ENCODE results near the gene PES1. TPM values are rescaled to one million over a fixed set of nuclear protein-coding genes. Genes with fewer than 3 reads are reported as not detected.
A peak's percentile ranks its signal among the peaks of the same experiment; 100 is the strongest.
"Not testable (repeated sequence)": the region's sequence is repeated elsewhere in the genome, so short reads cannot be mapped to it uniquely, and the experiment has no call there.

The PES1 gene
- total RNA-seq, 1 experiment from 2014 or later, result 72.1 TPM

DNA sequence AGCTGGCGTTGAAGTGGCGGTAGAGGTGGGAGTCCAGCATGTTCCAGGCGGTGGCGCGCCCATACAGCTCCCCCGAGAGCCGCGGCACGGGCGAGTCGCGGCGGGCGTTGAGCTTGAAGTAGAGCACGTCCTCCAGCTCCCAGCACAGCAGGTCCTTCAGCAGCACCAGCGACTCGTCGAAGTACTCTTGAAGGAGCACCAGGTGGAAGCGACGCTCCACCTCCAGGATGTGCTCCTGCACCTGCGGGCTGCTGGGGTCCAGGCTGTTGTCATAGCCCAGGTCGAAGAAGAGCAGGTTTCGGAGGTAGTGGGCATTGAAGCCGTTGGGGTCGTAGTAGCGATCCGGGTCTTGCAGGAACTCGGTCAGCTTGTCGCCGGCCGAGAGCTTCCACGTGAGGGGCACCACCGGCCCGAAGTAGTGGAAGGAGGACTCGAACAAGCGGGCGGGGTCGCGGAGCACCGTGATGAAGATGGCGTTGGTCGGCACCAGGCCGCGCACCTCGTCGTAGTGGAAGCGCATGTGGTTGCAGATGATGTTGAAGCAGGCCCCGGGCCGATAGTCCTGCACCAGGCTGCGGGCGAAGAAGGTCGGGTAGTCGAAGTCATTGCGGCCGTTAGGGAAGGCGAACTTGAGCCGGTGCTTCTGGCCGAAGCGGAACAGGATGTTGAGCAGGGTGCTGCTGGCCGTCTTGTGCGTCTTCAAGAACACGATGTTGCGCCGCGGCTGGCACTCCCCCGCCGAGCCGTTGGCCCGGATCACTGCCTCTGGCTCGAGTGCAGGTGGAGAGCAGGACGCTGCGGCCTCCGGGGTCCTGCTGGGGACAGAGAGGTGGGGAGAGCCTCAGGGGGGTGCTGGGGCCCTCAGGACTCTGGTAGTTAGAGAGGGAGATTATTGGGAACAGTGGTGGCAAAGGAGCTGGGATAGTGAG, 36.2 kb downstream of the PES1 start:
- no peak for DNase-seq (ENCODE audit: low spot score)

DNA sequence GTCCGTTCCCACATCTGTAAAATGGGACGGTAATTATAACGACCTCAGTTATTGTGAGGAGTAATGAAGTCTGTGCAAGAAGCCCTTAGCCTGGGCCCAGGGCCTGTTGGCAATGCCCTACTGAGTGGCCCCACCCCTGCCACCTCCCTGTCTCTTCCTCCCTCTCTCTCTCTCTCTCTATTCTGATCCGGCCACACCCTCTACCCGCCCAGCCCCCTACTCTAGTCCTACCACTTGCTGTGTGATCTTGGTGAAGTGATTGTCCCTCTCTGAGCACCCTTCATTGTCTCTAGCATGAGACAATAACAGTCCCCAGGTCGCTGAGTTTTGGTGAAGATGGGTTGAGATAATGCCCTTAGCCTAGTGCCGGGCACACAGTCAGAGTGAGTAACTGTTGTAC, 37.7 kb downstream of the PES1 start:
- DNase-seq (ENCODE audit: low spot score), result no peak

- DNase-seq (ENCODE audit: low spot score), result no peak
Observed at GRCh38 chr22:30552719-30553118, 39.0 kb downstream of the PES1 start.

DNA sequence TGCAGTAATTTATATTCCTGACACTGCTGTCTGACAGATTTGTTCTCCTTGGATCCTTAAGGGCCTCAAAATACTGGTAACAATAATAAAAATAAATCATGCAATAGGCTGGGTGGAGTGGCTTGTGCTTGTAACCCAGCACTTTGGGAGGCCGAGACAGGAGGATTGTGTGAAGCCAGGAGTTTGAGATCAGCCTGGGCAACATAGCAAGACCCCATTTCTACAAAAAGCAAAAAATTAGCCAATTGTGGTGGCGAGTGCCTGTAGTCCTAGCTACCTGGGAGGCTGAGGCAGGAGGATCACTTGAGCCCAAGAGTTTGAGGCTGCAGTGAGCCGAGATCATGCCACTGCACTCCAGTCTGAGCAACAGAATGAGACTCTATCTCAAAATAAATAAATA, 39.9 kb downstream of the PES1 start:
- DNase-seq (ENCODE audit: low spot score), result not testable (repeated sequence)

DNA sequence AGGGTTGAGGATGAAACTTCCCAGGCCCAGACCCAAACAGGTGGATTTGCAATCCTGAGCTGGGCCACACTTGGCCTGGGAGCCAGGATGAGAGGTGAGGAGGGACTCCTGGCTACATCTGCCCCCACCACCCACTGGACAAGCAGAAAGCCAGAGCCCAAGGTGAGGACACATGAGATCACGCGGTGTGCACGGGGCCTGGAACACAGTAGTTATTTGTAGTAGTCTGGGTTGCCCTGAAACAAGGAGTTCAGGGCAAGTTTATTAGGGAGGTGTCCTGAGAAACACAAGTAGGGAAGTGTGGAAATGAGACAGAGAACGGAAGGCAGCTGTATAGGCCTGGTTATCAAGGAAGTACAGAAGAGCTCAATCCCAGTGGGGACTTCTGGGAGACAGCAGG, 44.5 kb downstream of the PES1 start:
- DNase-seq (ENCODE audit: low spot score), result no peak

GRCh38 chr22:30546616-30547015, 45.1 kb downstream of the PES1 start, which contains the start of gene SEC14L6:
Gene SEC14L6, minus strand, starts transcription at chr22:30546741. Its CDS starts 59 bp downstream, at chr22:30546682.
- DNase-seq (ENCODE audit: low spot score), result no peak

DNA sequence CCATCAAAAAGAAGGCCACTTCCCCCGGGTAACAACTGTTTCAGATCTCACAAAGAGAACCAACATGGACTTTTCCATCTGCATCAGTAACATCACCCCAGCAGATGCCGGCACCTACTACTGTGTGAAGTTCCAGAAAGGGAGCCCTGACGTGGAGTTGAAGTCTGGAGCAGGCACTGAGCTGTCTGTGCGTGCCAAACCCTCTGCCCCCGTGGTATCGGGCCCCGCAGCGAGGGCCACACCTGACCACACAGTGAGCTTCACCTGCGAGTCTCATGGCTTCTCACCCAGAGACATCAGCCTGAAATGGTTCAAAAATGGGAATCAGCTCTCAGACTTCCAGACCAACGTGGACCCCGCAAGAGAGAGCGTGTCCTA, 48.9 kb downstream of the PES1 start:
- no peak for DNase-seq (ENCODE audit: low spot score)

DNA sequence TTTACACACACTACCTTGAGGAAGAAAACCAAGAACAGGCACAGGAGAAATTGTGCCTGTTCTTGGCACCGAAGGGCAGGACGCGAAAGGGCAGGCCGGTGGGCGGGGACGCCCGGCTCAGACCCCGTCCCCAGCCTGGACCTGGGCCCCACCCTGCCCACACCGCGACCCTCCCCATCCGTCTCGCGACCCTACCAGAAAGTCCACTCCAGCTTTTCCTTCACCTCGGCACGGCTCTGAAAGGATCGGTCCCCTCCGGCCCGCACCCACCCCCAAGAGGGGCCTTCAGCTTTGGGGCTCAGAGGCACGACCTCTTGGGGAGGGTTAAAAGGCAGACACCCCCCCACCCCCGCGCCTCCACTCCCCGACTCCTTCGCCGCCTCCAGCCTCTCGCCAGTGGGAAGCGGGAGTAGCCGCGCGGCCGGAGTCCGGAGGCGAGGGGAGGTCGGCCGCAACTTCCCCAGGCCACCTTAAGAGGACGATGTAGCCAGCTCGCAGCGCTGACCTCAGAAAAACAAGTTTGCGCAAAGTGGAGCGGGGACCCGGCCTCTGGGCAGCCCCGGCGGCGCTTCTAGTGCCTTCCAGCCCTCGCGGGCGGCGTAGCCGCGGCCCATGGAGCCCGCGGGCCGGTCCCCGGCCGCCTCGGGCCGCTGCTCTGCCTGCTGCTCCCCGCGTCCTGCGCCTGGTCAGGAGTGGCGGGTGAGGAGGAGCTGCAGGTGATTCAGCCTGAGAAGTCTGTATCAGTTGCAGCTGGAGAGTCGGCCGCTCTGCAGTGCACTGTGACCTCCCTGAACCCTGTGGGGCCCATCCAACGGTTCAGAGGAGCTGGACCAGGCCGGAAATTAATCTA, 49.5 kb downstream of the PES1 start:
- no peak for DNase-seq (ENCODE audit: low spot score)

DNA sequence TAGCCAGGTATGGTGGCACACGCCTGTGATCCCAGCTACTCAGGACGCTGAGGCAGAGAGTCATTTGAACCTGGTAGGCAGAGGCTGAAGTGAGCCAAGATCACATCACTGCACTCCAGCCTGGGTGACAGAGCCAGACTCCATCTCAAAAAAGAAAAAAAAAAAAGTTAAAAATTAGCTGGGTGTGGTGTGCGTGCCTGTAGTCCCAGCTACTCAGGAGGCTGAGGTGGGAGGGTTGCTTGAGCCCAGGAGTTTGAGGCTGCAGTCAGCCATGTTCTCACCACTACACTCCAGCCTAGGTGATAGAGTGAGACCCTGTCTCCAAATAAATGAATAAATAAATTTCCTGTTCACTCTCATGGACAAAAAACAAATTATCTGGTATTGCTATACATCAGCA, 50.2 kb downstream of the PES1 start:
- DNase-seq (ENCODE audit: low spot score), result not testable (repeated sequence)

DNA sequence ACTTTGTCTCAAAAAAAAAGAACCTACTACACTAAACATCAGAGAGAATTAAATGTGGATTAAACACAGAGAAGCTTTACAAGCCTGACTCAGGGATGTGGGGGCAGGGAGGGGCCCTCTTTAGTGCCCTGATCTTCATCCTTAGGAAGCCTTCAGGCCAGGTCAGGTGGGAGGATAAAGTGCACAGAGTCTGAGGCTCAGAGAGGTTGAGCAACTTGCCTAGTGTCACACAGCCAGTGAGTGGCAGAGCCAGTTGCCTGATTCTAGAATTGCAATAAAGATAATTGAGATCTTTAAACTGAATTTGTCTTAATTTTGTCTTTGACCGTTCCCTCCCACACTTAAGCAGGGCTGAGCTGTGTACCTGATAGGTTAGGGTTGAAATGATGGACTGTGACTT, 52.3 kb downstream of the PES1 start:
- DNase-seq (ENCODE audit: low spot score), result no peak

DNA sequence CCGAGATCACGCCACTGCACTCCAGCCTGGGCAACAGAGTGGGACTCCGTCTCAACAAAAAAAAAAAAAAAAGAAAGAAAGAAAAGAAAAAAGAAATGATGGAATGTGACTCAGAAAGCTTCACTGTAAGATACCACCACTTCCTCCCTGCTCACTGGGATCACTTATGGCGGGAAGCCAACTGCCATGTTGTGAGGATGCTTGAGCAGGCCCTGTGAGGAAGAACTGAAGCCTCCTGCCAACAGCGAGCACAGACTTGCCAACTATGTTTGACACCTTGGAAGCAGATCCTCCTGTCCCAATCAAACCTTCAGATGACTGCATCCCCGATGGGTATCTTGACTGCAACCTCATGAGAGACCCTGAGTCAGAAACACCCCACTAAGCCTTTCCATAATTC, 53.4 kb downstream of the PES1 start:
- DNase-seq (ENCODE audit: low spot score), result peak; percentile 25

DNA sequence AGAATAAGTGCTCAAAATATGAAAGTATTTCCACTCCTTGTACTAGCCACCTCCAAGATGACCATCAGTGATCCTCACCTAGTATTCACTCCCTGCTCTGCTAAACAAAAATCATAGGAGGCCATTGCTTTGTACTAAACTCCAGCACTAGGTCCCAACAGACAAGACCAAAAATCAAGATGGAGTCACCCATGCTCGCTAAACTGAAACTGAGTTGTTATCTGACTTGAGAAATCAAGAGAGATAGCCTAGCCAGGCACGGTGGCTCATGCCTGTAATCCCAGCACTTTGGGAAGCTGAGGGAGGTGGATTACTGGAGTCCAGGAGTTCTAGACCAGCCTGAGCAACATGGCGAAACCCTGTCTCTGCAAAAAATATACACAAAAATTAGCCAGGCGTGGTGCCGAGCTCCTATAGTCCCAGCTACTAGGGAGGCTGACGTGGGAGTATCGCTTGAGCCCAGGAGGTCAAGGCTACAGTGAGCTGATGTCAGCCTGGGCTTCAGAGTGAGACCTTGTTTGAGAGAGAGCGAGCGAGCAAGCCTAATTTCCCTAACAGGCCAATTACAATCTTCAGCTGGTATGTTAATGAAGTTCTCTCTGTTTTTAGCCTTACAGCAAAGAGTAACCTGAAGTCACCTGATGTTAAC, 54.5 kb downstream of the PES1 start:
- DNase-seq (ENCODE audit: low spot score), result no peak

DNA sequence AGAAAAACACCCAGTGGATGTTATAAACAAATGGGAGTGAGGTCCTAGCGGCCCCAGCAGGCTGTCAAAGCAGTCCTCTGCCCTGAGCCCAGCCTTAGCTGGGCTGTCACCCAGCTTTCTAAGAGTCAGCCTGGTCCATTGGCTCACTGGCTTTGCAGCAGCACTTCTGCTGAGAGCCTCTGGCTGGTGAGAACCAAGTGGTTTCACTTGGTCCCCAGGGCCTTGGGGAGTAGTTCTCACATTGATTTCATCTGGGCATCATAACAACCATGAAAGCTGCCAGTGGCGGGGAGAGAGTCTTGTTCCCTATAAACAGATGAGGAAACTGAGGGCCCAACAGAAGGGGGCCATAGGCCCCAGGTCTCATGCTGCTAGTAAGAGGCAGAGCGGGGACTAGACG, 56.5 kb downstream of the PES1 start:
- no peak for DNase-seq (ENCODE audit: low spot score)

DNA sequence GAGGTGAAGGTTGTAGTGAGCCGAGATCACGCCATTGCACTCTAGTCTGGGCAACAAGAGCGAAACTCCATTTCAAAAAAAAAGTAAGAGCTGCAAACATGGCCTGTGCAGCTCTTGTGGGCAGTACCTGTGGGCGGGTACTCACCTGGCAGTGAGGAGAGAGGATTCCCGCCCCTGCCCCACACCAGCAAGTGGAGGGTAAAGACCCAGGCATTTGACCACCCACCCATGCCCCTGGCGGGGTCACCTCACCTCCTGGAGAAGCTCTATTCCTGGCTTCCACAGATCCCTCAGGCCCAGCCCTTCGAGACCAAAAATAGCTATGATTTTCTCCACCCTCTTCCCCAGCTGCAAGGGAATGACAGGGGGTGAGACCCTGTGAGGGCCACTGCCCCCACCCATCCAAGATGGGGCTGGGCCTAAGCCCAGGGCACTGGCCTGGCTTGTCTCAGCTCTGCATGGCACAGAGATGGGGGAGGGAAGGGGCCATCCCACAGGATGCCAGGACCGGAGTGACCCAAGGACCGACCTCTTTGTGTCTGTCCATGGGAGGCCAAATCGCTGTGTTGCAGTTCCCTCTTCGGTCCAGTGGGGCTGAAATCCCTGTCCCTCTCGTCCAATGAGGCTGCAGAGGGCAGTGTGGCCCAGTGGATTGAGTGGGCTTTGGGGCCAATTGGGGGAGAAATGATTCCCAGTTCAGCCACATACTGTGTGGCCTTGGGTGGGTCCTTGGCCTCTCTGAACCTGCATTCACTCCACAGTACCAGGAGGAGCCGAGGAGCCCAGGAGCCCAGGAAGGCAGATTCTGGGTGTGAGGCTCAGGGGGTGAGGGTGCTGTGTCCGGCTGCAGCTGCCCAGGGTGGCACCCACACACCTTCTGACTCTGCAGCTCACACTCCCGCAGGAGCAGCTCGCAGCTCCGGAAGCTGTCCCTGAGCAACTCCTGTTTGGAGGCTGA, 59.8 kb downstream of the PES1 start:
- no peak for DNase-seq (ENCODE audit: low spot score)

DNA sequence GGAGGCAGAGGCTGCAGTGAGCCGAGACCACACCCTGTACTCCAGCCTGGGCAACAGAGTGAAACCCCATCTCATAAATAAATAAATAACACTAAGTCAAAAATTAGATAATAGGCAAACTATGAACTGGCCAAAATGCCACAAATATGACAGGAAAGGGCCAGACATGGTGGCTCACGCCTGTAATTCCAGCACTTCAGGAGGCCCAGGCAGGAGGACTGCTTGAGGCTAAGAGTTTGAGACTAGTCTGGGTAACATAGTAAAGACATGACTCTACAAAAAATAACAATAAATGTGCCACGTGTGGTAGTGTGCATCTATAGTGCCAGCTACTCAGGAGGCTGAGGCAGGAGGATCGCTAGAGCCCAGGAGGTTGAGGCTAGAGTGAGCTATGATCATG, 65.1 kb downstream of the PES1 start:
- no peak for DNase-seq (ENCODE audit: low spot score)

Other genes with a start within 250 kb of the PES1 start
- 25.1 and 39.8 TPM in 2 replicates for gene SF3A1, start 235.0 kb downstream of the PES1 start, total RNA-seq (2014; rRNA removed; shearing (Covaris generic))
- 1.1 and 1.2 TPM in 2 replicates for gene CCDC157, start 234.9 kb downstream of the PES1 start, total RNA-seq (2014; rRNA removed; shearing (Covaris generic))
- gene RNF215, start 204.5 kb downstream of the PES1 start, total RNA-seq (2014; rRNA removed; shearing (Covaris generic)), result 9.9 and 15.6 TPM in 2 replicates
- gene SEC14L2, start 194.9 kb downstream of the PES1 start, total RNA-seq (2014; rRNA removed; shearing (Covaris generic)), result 5.4 and 11.8 TPM in 2 replicates
- 16.6 and 17.1 TPM in 2 replicates for gene MTFP1, start 166.1 kb downstream of the PES1 start, total RNA-seq (2014; rRNA removed; shearing (Covaris generic))
- not detected in 2 replicates for gene SEC14L3, start 119.9 kb downstream of the PES1 start, total RNA-seq (2014; rRNA removed; shearing (Covaris generic))
- not detected in 2 replicates for gene SEC14L4, start 86.2 kb downstream of the PES1 start, total RNA-seq (2014; rRNA removed; shearing (Covaris generic))
- not detected in 2 replicates for gene SEC14L6, start 45.2 kb downstream of the PES1 start, total RNA-seq (2014; rRNA removed; shearing (Covaris generic))
- 0.38 TPM in 1 of 2 replicates, not detected in the other for gene GAL3ST1, start 17.2 kb downstream of the PES1 start, total RNA-seq (2014; rRNA removed; shearing (Covaris generic))
- gene TCN2, start 15.3 kb upstream of the PES1 start, total RNA-seq (2014; rRNA removed; shearing (Covaris generic)), result 6.1 and 6.6 TPM in 2 replicates
- 8.1 and 9.1 TPM in 2 replicates for gene SLC35E4, start 43.9 kb upstream of the PES1 start, total RNA-seq (2014; rRNA removed; shearing (Covaris generic))
- gene DUSP18, start 76.0 kb upstream of the PES1 start, total RNA-seq (2014; rRNA removed; shearing (Covaris generic)), result 2.7 and 4.7 TPM in 2 replicates
- gene OSBP2, start 103.0 kb upstream of the PES1 start, total RNA-seq (2014; rRNA removed; shearing (Covaris generic)), result 4.7 and 6.5 TPM in 2 replicates